Muscle of arm (tissue), 12 donors: ENCODE data around the gene OR2L13. TPM values are rescaled to one million over a fixed set of nuclear protein-coding genes. Genes with fewer than 3 reads are reported as not detected.

Source experiments
- polyA plus RNA-seq, 12 donors: library from polyadenylated mRNA; unstranded; fragments of 120-200 nt; gene quantifications; one replicate each; pipeline ENCODE4 v1.2.1, GENCODE V29; 2013; ENCODE audit not compliant: insufficient read length in 12 of 12

Gene OR2L13
- polyA plus RNA-seq, 12 donors: not detected

Other genes with a start within 250 kb of the OR2L13 start
- gene TRIM58, start 238.0 kb upstream of the OR2L13 start, polyA plus RNA-seq: 1 to 10 TPM in 11 of 12 donors, not detected in 1; 1.2 to 7.8 (median 3.5) TPM
- gene OR2W3, start 199.6 kb upstream of the OR2L13 start, polyA plus RNA-seq: 1 to 10 TPM in 5 of 12 donors, under 1 TPM in 4, not detected in 3; 0.50 to 2.5 (median 1.0) TPM
- gene OR2T8, start 174.9 kb upstream of the OR2L13 start, polyA plus RNA-seq: under 1 TPM in 2 of 12 donors, not detected in 10; 0.20 to 0.40 TPM
- not detected for gene OR2AJ1, start 170.3 kb upstream of the OR2L13 start, polyA plus RNA-seq
- not detected for gene OR2L8, start 146.3 kb upstream of the OR2L13 start, polyA plus RNA-seq
- not detected for gene OR2AK2, start 130.0 kb upstream of the OR2L13 start, polyA plus RNA-seq
- not detected for gene OR2L5, start 81.5 kb upstream of the OR2L13 start, polyA plus RNA-seq
- under 1 TPM in 2 of 12 donors, not detected in 10; 0.05 to 0.07 TPM for gene OR2L2, start 65.1 kb upstream of the OR2L13 start, polyA plus RNA-seq
- gene OR2L3, start 48.3 kb upstream of the OR2L13 start, polyA plus RNA-seq: not detected
- not detected for gene OR2M5, start 50.0 kb downstream of the OR2L13 start, polyA plus RNA-seq
- gene OR2M2, start 79.6 kb downstream of the OR2L13 start, polyA plus RNA-seq: not detected
- under 1 TPM in 4 of 12 donors, not detected in 8; 0.03 to 0.04 (median 0.03) TPM for gene OR2M3, start 102.1 kb downstream of the OR2L13 start, polyA plus RNA-seq
- gene OR2M4, start 136.2 kb downstream of the OR2L13 start, polyA plus RNA-seq: under 1 TPM in 6 of 12 donors, not detected in 6; 0.03 to 0.07 (median 0.04) TPM
- gene OR2T33, start 182.8 kb downstream of the OR2L13 start, polyA plus RNA-seq: not detected
- under 1 TPM in 1 of 12 donors, not detected in 11; 0.04 TPM for gene OR2T12, start 208.2 kb downstream of the OR2L13 start, polyA plus RNA-seq
- not detected for gene OR2M7, start 229.4 kb downstream of the OR2L13 start, polyA plus RNA-seq